RWPE2 (cell line): ENCODE measurements around the gene CACNG4.
"Not testable (repeated sequence)": the region's sequence is repeated elsewhere in the genome, so short reads cannot be mapped to it uniquely, and the experiment has no call there.

Source experiments
- ATAC-seq: fragments of 200-7000 bp; cut with Tn5 transposase; 3 replicates; pipeline ENCODE4 v1.9.1; 2021; ENCODE audit warnings: low read depth
- DNase-seq: peaks from one replicate; pipeline ENCODE4 v3.0.0-alpha.2; 2020; ENCODE audit warnings: low spot score
- H3K27ac ChIP-seq: fragments of 450-650 bp; 2 replicates; pipeline ENCODE4 v1.5.1; 2017; ENCODE audit warnings: mild to moderate bottlenecking; ENCODE audit not compliant: poor library complexity, severe bottlenecking
- H3K27me3 ChIP-seq: fragments of 250-450 bp; sonication (Bioruptor Pico); 2 replicates; pipeline ENCODE4 v1.5.1; 2021; ENCODE audit warnings: mild to moderate bottlenecking, moderate library complexity; ENCODE audit not compliant: insufficient read depth, poor library complexity, severe bottlenecking
- H3K36me3 ChIP-seq: fragments of 250-450 bp; sonication (Bioruptor Pico); 2 replicates; pipeline ENCODE4 v1.5.1; 2020; ENCODE audit warnings: low read depth, mild to moderate bottlenecking, moderate library complexity
- H3K4me1 ChIP-seq: fragments of 250-450 bp; sonication (Bioruptor Pico); 2 replicates; pipeline ENCODE4 v1.5.1; 2021; ENCODE audit warnings: mild to moderate bottlenecking, moderate library complexity; ENCODE audit not compliant: insufficient read depth, poor library complexity, severe bottlenecking
- H3K4me3 ChIP-seq: fragments of 250-450 bp; sonication (Bioruptor Pico); 2 replicates; pipeline ENCODE4 v1.5.1; 2021; ENCODE audit warnings: mild to moderate bottlenecking, moderate library complexity; ENCODE audit not compliant: severe bottlenecking
- H3K9me3 ChIP-seq: fragments of 250-450 bp; sonication (Bioruptor Pico); 2 replicates; pipeline ENCODE4 v1.5.1; 2021; ENCODE audit warnings: mild to moderate bottlenecking, moderate library complexity; ENCODE audit not compliant: severe bottlenecking
- TF ChIP-seq, protein P1 (sequence below): fragments of 450-650 bp; IDR thresholded peaks from one replicate; pipeline ENCODE4 v1.5.1; 2017; ENCODE audit warnings: mild to moderate bottlenecking, moderate library complexity; ENCODE audit not compliant: poor library complexity, severe bottlenecking

The CACNG4 gene

GRCh38 chr17:66971730-66972441 lies 7.4 kb downstream of the CACNG4 start:
- H3K9me3 ChIP-seq, result no peaks in the 10 kb centered on the region
- no peak for DNase-seq
- TF ChIP-seq, protein P1, sequence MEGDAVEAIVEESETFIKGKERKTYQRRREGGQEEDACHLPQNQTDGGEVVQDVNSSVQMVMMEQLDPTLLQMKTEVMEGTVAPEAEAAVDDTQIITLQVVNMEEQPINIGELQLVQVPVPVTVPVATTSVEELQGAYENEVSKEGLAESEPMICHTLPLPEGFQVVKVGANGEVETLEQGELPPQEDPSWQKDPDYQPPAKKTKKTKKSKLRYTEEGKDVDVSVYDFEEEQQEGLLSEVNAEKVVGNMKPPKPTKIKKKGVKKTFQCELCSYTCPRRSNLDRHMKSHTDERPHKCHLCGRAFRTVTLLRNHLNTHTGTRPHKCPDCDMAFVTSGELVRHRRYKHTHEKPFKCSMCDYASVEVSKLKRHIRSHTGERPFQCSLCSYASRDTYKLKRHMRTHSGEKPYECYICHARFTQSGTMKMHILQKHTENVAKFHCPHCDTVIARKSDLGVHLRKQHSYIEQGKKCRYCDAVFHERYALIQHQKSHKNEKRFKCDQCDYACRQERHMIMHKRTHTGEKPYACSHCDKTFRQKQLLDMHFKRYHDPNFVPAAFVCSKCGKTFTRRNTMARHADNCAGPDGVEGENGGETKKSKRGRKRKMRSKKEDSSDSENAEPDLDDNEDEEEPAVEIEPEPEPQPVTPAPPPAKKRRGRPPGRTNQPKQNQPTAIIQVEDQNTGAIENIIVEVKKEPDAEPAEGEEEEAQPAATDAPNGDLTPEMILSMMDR, result no peak
- H3K4me1 ChIP-seq, result no peaks in the 10 kb centered on the region
- no peak overlapping the region for H3K4me3 ChIP-seq
- ATAC-seq, result no peak
- no peaks in the 10 kb centered on the region for H3K36me3 ChIP-seq
- no peaks in the 10 kb centered on the region for H3K27me3 ChIP-seq
- no peak overlapping the region for H3K27ac ChIP-seq

DNA sequence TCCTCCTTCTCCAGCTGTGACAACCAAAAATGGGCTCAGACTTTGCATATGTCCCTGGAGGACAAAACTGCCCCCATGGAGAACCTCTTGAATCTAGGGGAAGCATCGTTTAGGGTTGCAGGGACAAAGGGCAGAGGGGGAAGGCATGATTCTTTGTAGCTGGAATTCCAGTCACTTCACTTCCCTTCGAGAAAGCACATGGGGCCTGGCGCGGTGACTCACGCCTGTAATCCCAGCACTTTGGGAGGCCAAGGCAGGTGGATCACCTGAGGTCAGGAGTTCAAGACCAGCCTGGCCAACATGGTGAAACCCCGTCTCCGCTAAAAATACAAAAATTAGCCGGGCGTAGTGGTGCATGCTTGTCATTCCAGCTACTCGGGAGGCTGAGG lies 7.9 kb downstream of the CACNG4 start:
- H3K9me3 ChIP-seq, ATAC-seq, H3K27me3 ChIP-seq, H3K4me3 ChIP-seq, H3K4me1 ChIP-seq, H3K36me3 ChIP-seq, DNase-seq, H3K27ac ChIP-seq: not testable (repeated sequence)

- no peaks in the 10 kb centered on the region for H3K27me3 ChIP-seq
- TF ChIP-seq, protein P1, result no peak
- ATAC-seq (no peak), DNase-seq (no peak)
- H3K4me1 ChIP-seq, result peaks cover 6% of the 10 kb centered on the region
- no peak overlapping the region for H3K27ac ChIP-seq
- H3K9me3 ChIP-seq, result no peaks in the 10 kb centered on the region
- H3K36me3 ChIP-seq, result no peaks in the 10 kb centered on the region
- no peak overlapping the region for H3K4me3 ChIP-seq
These were observed 10.7 kb downstream of the CACNG4 start for GRCh38 chr17:66975188-66975587.

DNA sequence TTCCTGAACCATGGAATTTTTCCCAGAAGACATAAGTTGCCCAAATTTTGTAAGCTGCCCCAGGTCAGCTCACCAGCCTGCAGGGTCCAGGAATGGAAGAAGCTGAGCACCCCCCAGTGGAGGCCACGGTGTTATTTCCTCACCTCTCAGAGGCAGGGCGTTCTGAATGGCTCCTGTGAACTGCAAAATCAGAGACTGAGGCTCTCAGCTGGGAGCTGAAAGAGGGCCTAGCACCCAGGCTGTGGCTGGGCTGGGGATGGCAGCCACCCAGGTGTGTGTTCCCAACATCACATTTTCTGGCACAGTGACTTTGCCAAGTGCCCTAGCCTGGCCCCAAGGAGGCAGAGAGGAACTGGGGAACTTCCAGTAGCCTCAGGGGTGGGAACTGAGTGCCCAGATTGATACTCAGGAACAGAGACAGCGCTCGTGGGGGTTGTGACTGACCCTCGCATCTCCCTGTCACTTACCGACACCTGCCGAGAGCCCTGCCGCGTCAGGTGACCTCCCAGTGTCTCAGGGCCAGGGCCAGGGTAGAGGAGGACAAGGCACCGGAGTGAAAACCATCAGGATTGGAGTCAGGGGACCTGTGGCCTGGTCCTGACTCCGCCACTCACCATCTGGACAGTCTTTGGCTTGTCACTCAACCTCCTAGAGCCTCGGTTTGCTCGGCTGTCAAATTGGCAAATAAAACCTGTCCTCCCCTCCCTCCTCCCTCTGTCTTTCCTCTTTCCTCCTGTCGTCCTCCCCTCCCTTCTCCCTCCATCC lies 11.3 kb downstream of the CACNG4 start:
- H3K4me3 ChIP-seq, result no peak overlapping the region
- peaks cover 12% of the 10 kb centered on the region for H3K4me1 ChIP-seq
- no peaks in the 10 kb centered on the region for H3K27me3 ChIP-seq
- no peaks in the 10 kb centered on the region for H3K36me3 ChIP-seq
- ATAC-seq (peak; percentile 68), DNase-seq (no peak)
- TF ChIP-seq, protein P1, result peak; percentile 60
- H3K9me3 ChIP-seq, result no peaks in the 10 kb centered on the region
- H3K27ac ChIP-seq, result no peak overlapping the region

GRCh38 chr17:66976379-66976663 lies 11.8 kb downstream of the CACNG4 start:
- Histone ChIP-seq H3K27ac (no peak overlapping the region), H3K4me1 (peaks cover 13% of the 10 kb centered on the region), H3K27me3 (no peaks in the 10 kb centered on the region), H3K36me3 (no peaks in the 10 kb centered on the region), H3K9me3 (no peaks in the 10 kb centered on the region), H3K4me3 (no peak overlapping the region)
- no peak for DNase-seq
- ATAC-seq, result no peak
- TF ChIP-seq, protein P1, result no peak
